ENCODE results near the gene CRYBG3.

CRYBG3 gene

DNA sequence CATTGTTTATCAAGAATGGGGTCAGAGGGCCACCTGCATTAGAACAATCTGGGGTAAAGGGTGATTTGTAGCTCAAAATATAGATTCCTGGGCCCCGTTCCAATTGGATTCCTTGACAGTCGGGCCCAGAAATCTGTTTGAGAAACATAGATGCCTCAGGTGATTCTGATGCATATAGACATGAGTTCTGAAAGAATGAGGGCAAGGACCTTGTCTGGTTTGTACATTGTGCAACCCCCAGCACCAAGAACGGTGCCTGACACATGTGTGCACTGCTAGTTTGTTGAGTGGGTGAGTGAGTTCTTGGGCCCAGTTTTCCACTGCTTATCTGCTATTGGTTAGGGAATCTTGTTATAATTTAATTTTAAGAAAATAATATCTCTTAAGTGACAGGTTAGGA lies 16.6 kb downstream of the CRYBG3 start:
- no peak for DNase-seq

DNA sequence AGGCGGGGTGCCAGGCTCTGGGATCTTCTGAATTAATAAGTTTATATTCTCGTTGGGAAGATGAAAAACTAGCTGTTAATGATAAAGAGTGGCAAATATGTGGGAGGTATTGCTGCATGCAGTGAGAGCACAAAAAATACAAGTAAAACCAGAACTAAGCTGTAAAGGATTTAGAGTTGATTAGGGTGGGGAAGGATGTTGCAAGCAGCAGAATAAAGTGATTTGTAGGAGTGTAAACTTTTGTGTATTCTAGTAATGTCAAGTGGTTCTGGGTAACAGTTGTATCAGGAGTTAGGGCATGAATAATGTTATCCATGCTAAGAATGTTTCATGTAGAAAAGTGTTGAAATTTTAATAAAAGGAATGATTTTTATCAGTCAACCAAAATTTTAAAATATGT lies 18.1 kb downstream of the CRYBG3 start:
- no peak for DNase-seq

DNA sequence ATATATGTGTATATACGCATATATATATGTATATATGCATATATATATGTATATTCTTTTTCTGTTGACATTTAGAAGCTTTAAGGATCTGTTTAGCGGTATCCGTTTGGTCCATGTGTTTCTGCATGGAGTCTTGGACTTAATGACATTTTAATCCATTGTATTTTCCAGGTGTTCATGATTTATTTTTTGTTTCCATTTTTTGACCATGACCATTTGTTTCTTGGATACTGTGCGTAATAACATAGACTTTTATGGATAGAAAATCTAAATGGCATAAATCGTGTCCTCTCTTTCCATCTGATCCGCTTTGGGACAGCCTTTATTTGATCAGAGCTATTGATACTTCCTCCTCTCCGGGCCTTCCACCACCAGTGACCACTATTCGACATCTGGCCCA lies 19.5 kb downstream of the CRYBG3 start:
- DNase-seq: no peak

DNA sequence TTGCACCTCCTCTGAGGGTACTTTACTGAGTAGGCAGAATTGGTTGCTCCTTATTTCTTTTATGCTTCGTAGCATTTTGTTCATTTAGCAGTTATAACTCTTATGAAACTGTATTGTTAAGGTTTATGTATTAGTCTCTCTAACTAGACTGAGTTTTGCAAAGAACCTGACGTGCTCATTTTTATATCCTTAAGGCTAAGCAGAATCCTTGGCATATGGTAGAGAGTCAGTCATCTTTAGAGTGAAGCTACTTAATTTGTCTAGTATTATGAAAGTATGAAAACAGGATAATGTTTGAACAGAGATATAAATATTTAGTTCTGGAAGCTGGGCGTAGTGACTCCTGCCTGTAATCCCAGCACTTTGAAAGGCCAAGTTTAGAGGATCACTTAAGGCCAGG lies 20.1 kb downstream of the CRYBG3 start:
- DNase-seq: no peak

DNA sequence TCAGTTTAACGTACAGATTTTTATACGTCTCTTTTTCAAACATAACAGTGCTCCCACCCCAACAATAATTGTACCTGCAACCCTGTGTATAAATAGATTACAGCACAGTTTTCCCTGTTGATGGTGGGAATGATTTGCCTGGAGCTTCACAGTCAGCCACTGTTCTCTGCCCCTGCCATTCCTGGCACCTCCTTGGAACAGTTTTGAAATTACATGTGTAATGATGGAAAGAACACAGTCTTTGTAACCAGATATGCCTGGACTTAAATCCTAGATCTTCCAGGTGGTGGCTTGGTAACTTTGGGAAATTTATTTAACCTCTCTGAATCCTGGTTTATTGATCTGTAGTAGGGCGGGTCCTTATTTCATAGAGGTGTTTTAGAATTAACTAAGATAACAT lies 27.0 kb downstream of the CRYBG3 start:
- no peak for DNase-seq

DNA sequence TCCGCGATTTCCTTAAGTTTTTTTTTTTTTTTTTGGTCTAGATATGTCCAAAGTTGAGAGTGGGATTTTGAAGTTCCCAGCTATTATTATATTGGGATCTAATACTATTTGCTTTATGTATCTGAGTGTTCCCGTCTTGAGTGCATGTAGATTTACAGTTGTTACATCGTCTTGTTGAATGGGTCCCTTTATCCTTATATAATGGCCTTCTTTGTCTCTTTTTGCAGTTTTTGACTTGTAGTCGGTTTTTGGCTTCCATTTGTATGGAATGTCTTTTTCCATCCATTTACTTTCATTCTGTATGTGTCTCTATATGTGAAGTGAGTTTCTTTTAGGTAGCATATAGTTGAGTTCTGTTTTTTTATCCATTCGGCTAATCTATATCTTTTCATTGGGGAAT lies 35.6 kb downstream of the CRYBG3 start:
- no peak for DNase-seq

DNA sequence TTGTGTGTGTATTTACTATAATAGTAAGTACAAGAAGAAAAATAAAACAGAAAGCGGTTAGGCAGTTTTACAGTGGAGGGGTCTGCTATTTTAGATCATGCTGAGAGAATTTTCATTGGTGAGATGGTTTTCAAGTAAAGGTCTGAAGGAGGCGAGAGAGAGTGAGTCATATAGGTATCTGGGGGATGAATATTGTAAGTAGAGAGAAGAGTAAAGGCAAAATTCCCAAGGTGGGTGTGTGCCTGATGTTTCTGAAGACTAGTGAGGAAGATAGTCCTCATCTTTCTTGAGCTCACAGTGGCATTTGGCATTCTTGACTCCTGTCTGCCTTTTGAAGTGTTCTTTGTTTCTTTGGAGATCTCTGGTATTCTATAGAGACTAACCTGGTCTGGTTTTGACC lies 38.6 kb downstream of the CRYBG3 start:
- DNase-seq: no peak

DNA sequence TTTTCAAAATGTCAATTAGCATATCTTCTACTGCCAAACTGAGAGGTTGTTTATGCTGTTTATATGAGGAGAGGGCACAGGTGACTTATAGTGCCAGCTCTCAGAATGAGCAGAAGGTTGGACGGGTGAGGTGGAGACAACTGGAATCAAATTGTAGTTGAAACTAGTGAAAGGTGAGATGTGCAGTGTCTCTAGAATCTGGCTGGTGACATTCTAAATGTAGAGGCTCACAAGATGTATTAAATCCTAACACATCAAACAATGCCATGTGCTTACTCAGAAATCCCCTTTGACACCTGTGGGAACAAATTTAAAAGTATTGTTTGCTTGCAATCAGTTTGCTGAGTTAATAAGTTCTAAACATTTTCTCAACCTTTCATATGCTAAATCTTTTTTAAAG lies 40.8 kb downstream of the CRYBG3 start:
- DNase-seq: no peak

DNA sequence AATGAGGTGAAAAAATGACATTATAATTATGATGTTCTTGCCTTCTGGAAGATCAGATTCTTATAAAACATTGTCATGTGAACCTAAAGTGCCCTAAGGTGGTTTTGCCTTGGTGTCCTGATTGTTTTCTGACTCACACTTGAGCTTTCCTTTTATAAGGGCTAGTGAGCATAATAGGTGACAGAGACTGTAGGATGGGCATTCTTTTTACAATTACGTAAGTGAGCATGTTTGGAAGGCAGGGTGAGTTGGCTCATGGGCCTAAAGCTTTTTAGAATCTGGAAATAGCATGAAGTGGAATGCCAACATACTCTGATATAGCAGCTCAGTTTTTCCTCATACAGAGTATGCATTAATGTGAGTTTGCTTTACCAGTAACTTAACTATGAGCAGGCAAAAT lies 41.2 kb downstream of the CRYBG3 start:
- no peak for DNase-seq

DNA sequence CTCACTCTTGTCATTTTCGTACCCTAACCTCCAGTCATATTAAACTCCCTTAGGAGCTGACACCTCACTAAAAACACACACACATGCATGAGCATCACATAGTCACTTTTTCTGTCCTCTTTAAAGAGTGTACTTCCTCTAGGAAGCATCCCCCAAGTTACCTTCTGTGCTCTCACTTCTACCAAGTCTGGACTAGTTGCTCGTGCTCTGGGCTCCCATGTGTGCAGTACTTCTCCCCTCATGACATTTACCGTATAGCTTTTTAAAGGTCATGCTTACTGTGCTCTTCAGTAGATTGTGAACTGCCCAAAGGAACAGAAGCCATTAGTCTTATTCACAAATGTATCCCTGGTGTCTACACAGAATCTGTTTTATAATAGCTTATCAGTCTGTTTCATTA lies 42.0 kb downstream of the CRYBG3 start:
- DNase-seq: no peak

DNA sequence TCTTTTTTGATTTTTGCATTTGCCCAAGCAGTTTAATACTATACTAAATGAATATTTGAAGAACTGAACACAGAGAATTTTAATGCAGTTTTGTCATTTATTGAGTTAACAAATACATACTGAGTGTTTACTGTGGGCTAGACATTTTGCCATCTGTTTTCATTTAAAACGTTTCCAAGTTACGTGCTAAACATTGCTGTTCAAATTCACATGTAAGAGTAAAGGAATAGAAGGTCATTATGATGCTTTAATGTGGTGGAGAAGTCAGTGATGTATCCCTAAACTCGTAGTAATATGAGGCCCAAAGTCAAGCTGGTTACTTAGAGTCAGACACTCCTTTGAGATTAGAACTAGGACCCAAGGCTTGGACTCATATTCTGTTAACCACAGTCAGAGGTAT lies 49.4 kb downstream of the CRYBG3 start:
- no peak for DNase-seq

DNA sequence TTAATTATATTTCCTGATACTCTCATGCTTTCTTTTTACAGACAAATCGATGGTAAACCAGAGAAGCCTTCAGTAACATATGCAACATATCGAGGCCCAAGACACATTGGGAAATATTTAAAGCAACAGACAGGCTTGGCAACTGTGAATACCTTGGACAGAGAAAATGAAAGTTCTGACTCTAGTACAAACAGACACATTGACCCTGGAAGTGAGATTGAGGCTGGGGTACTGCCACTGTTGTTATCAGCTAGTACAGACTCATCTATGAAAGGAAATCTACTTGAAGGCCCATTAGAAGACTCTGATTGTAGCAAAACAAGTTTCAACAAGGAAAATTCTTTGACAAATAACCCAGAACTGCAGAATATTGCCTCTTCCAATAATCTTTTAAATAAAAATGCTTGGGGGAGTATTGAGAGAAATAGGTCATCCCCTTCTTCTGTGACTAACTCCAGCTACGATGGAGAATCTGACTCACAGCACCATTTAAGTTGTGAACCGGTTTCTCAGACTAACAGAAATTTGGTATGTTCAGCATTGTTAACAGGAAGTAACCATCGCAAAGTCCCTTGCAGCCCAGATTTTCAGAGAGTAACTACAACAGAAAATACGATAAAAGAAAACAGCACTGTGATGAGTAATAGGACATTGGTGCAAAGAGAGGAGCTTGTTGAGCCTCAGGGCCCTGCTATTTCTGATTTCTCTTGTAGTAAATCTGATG lies 50.2 kb downstream of the CRYBG3 start:
- peak in 2 of 4 experiments; percentile 6 to 55 for DNase-seq

DNA sequence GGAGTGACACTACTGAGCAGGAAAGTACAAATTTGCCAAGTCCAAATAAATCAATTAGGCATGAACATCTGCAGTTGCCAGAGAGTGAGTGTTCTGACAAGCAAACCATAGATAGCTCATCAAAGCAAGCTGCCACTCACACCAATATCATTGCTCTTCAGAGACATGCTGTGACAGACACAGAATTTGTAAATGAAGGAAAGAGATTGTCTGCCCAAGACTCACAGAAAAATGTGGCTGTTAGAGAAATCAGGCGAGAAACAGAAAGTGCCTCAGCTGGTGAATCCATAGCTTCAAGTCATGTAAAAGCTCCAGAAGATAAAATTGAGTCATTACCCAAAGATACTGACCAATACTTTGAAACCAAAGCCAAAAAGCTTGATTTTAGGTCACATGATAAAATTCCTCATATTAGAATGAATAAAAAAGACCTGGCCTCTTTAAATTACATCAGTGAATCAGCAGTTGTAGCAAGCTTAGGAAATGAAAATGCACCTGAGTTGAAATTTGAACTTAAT lies 50.8 kb downstream of the CRYBG3 start:
- no peak for DNase-seq

DNA sequence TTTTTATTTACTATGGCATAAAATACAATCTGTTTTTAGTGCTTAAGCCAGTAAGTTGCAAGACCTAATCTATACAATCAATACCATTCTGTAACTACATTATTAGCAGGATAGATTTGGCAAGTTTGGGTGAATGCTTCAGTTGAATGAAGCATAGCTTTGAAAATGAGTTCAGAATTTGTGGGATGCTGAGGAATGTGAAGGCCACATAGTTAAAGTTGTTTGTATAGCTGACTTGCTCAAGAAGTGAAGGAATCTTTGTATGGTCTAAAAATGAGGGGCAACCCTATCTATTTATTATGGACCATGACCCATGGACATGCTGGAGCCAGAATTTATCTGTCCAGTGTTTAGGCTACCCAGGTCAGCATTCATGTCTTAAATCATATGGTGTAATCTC lies 58.5 kb downstream of the CRYBG3 start:
- DNase-seq: no peak

DNA sequence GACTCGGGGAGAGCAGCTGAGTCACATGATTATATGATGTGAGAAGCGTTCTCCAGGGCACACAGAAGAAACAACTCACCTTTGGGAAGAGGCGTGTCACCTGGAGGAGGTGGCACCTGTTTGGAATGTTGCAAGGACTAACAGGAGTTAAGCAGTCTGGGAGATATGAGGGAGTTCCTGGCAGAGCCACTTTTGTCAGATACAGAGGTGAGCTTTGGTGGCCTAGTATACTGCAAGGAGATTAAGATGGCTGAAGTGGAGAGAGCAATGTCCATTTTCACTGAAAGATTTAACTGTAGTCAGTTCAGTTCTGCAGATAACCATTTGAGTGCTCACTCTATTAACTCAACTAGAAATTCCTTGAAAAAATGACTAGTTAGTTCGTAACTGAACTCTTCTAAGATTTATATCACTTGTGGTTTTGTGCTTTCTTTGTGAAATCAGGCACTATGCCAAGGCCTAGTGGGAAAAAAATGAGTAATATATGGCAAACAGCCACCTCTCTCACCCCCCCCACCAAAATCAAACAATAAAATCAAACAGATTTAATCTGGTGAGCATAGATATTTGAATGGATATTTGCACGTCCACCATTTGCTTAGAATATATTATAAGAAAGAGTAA lies 61.3 kb downstream of the CRYBG3 start:
- peak in 1 of 4 experiments; percentile 7 for DNase-seq

DNA sequence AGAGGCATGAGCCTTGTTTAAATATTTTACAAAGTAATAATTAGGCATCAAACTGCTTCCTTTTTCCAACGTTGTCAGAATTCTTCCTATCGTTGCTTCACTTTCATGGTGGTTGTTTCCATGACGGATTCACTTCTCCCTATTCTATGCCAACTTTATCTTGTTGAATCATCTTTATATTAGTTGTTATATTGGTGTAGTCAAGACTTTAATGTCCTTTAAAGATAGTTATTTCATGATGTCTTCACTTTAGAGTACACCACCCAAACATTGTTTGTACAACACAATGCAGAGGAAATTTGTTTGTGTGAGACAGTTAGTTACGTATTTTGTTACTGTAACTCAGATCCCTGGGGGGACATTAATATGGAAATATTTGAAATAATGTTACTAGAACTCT lies 61.9 kb downstream of the CRYBG3 start:
- peak in 2 of 4 experiments; percentile 9 to 25 for DNase-seq

DNA sequence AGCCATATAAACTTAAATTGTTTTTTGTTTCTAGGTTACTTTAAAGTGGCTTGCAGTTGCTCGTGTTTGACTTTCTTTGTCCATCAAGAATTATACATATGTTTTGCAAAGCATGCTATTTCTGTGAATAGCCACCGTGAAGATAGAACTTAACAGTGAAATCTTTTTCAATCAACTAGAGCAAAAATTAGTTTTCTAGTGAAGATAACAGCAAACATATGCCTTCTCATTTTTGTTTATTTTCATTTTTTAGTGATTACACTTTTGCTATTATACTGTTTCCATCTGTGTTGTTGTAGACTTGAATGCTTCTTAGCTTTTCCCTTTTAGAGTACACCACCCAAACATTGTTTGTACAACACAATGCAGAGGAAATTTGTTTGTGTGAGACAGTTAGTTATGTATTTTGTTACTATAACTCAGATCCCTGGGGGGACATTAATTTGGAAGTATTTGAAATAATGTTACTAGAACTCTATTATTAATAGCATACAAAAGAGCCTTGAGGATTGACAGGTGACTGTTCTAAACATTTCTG lies 62.8 kb downstream of the CRYBG3 start:
- no peak for DNase-seq

DNA sequence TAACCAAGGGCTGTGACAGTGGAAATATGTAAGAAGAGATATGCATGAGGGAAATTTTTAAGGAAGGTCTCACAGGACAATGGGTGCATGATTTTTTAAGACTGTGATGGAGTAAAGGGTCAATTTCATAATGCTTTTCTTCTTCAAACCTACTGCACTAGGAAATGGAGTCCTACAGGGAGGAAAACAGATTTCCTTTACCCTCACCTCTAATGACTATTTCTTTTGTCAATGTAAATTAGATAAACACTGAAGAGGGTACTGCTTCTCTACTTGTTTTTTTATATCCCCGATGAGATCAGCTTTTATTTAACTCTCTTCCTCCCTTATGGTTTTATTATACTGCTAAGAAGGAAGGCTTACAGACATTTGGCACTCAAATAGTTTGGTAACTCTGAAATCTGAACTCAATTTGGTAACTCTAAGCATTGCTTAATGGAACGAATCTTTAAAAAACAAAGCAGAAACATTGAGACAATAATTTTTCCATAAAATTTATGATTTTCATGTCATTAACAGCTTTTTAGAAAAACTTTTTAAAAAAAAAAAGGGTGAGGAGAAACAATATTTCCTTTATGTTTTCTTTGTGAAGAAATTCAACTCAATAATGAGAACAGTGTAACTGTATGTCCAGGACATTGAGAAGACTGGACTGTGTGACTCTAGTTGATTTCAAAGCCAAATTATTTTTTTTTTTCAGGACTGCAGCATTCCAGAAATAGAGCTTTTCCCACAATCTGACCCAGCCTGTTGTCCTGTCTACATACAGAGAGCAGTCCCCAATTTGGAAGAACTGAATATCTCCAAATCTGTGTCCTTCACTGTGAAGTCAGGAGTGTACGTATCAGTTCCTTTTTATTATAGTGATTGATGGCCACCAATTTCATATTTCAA lies 64.4 kb downstream of the CRYBG3 start:
- no peak for DNase-seq

DNA sequence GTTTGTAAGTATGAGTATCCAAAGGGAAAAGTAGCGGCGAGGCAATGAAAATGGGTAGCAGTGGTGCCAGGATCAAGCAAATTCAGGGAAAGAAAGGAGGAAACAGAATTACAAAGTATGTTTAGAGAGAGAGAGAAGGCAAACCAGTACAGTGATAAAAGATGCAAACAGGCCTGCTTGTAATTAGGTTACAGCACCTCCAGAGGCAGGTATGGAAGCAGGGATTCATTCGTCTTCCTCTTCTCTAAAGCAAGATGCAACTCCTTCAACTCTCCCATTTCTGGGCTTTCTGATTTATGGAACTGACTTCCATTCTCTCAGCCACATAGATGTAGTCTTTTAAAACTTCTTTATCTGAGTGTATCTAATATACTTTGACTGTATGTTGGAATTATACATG lies 68.0 kb downstream of the CRYBG3 start:
- no peak for DNase-seq

DNA sequence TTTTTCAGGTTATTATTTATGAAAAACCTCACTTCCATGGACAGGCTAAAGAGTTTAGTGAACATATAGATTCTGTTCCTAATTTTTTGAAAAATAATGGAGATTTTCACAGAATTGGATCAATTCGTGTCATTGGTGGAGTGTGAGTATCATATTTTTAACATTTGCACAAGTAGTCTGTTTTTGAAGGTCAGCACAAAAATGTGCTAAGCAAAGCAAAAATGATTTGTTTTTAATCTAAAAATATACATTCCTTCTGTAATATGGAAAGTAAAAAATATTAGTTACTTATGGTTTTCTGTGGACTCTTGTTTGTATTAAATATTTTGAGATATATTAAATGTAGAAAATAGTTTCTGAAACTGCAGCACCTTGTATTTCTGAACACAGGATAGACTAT lies 71.0 kb downstream of the CRYBG3 start:
- DNase-seq: no peak

DNA sequence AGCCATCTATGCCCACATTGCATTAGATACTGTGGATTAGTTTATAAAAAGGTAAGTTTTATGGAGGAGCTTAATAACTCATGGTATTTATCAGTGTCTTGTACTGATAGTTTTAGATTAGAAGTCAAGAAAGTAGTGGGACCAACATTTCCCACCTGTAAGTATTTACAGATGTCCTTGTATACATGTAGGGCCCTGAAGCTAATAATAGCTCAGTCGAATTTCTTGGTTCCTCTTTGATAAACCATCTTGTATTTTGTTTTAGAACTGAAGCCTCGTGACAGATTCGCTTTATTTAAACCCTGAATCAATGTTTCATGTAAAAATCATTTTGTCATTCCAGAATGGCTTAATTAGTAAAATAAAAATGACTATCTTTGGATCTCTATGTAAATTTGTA lies 73.4 kb downstream of the CRYBG3 start:
- no peak for DNase-seq

DNA sequence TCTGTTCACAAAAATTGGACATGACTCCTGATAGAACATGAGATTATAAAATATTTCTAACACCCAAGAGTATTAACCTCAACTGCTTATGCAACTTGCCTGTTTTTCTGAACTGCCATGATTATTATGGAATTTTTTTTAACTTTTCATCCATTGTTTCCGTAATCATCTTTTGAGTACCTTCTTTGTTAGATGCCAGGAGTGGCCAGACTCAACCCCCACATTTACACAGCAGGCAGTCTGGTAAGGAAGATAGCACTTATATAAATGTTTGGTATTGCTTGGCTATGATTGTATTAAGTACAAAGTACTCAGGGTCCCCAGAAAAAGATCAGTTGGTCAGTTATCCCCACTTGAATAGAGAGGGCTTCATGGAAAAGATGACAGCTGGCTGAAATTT lies 74.3 kb downstream of the CRYBG3 start:
- DNase-seq: no peak

DNA sequence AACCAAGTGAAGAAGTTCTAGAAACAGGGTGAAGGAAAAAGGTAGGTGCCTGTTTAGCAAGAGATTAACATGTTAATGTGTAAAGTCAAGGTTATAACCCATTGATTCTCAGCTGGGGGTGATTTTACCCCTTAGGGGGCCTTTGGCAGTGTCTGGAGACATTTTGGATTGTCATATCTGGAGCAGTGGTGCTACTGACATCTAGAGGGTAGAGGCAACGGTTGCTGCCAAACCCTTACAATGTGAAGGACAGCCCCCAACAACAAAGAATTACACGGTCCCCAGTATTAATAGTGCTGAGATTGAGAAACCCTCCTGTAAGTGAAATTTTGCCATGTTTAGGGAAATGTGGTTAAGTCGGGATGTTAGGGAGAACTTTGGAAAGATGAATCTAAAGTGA lies 74.7 kb downstream of the CRYBG3 start:
- DNase-seq: no peak
